T-helper 2 cell (primary cell): ENCODE data around the gene BCL2.

ENCODE experiments used
- DNase-seq, 5 experiments: peaks; one replicate each; pipeline versions ENCODE4 v3.0.0 to v3.0.0-alpha.2; 2012 to 2022

Gene BCL2

DNA sequence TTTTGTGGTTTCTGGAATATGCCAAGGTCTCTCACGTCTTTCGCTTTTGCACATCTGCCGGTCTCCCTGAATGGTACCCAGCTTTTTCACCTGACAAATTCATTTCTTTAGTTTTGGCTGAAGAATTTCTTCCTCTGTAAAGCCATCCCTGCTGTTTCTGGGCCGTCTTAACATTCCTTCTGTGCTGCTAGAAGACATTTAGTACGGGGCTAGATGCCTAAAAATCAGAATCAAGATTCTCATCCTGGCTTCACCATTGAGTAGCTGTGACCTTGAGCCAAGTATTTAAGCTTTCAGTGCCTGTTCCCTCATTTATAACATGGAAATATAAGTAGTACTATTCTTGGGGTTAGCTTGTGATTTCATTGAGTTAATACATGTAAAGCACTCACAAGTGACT, 6.4 kb upstream of the BCL2 start:
- DNase-seq, result no peak

DNA sequence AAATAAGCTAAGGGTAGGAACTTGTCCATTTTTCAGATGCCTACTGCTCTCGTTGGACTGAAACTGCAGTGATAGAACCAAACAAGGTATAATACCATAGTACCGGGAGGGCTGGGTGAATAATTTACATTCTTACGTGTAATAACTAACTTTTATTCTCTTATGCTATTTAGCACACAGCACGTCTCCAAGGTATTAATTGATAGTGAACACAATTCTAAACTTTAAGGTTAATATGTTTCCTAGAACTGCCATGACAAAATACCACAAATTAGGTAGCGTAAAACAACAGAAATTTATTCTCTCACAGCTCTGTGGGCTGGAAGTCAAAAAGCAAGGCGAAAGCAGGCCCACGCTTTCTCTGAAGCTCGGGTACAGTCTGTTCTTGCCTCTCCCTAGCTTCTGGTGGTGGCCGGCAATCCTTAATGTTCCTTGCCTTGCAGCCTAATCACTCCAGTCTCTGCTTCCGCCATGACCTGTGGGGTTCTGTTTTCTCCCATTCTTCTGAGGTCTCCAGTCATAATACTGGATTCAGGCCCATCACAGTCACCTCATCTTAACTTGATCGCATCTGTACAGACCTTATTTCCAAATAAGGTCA, 5.6 kb upstream of the BCL2 start:
- no peak for DNase-seq

DNA sequence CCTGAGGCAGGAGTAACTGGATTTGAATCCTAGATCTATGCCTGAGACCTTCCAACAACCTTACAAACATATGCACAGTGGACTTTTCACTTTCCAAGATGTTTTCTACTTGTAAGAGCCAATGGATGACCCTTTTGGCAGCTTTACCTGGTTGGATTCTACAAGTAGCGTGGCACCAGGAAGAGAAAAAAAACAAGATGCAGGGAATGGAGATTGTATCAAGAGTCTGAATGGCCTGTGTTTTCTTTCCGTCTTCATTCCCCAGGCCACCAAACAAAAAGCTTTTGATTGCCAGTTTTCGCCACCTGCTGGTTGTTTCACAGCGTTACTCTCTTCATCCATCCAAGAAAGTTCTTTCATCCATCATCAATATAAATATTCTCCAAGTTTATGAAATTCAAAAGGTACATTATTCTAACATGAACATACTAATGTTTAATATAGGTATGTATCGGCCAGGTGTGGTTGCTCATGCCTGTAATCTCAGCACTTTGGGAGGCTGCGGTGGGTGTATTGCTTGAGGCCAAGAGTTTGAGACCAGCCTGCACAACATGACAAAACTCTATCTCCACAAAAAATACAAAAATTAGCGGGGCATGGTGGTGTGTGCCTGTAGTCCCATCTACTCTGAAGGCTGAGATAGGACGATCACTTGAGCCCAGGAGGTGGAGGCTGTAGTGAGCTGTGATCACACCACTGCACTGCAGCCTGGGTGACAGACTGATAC, 3.5 kb upstream of the BCL2 start:
- DNase-seq, result peak in 4 of 5 experiments; percentile 32 to 74 (median 38)

DNA sequence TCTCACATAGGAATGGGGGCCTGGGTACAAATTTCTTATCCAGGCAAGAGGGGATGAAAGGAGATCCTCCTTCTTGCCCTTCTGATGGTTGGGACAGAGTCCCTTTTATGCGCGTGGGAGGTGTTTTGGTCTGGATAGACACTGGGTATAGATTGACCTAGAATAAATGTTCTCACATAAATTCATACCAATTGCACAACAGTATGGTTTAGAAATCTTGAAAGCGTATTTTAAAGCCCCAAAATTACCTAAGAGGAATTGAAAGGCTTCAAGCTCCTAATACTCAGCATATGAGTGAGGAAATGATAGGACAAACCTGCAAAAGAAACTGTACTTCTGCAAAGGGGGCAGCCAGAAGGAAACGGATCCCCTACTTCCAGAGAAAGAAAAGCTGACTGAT, 2.6 kb upstream of the BCL2 start:
- DNase-seq, result no peak

DNA sequence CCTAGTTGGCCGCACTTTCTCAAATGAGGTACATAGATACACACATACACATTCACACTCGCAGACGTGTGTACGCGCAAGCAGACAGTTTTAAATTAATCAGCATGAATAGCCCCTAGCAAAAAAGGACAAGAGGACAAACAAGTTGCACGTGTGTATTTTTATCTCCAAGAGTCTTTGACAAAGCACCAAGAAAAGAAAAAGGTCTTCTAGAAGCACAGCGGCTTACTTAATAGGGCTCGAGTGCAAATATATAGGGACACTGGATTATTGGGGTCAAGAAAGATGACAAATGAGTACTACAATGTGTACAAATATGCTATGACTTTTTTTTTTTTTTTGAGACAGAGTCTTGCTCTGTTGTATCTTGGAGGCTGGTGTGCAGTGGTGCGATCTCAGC, 1.7 kb upstream of the BCL2 start:
- DNase-seq, result no peak

DNA sequence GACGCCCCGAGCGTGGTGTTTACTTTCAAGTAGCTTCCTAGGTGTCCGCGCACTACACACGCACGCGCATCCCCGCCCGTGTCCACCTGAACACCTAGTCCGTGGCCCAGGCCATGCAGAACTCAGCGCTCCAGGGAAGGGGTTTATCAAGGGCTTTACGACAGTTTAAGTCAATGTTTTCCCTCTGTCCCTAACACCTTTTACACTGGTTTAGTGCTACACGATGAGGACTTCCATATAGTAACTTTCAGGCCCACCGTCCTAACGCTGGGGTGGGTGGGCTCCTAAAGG, 1.4 kb upstream of the BCL2 start:
- peak in 1 of 5 experiments; percentile 25 for DNase-seq

DNA sequence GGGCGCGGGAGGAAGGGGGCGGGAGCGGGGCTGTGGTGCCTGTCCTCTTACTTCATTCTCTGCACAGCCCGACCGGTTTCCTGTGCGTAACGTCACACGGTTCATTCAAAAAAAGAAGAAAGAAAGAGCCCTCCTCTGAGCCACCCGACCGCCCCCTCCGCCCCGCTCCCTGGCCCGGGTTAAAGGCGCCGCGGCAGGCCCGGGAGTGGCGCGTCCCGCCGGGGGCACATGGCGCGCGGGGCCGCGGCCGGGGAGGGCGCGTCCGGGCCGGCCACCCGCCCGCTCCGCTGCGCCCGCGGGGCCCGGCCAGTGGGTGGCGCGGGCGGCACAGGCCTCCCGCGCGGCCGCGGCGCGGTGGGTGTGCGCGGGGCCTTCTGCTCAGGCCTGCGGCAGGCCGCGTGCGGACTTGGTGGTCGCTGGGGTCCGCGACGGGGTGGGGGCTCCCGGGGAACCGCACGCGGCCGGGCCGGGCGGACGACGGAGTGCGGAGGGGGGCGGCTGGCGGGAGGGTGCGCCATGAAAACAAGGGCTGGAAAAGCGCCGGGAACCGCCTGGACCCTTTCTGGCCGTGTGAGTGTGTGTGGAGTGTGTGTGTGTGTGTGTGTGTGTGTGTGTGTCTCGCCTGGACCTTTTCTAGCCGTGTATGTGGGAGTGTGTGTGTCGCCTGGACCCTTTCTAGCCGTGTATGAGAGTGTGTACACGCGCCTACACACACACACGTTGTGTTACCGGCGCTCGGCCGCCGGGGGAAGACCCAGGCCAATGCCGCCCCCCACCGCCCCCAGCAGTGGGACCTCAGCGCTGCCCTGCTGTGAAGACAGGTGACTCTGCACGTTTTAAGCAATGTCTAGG, 780 bp upstream of the BCL2 start:
- peak; percentile 69 to 95 (median 84) for DNase-seq

DNA sequence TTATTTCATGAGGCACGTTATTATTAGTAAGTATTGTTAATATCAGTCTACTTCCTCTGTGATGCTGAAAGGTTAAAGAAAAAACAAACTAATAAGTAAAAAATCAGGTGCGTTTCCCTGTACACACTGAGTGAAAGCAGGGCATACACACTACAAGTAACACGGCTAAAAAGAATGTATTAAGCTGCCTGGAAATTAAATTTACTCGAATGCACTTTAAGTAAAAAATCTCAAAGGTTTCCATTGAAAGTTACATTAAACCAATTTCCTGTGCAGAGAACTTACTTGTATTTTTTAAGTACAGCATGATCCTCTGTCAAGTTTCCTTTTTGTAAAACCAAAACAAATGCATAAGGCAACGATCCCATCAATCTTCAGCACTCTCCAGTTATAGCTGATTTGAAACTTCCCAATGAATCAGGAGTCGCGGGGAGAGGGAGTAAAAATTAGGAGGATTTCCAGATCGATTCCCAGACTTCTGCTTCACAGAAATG, 633 bp downstream of the BCL2 start:
- DNase-seq, result no peak

DNA sequence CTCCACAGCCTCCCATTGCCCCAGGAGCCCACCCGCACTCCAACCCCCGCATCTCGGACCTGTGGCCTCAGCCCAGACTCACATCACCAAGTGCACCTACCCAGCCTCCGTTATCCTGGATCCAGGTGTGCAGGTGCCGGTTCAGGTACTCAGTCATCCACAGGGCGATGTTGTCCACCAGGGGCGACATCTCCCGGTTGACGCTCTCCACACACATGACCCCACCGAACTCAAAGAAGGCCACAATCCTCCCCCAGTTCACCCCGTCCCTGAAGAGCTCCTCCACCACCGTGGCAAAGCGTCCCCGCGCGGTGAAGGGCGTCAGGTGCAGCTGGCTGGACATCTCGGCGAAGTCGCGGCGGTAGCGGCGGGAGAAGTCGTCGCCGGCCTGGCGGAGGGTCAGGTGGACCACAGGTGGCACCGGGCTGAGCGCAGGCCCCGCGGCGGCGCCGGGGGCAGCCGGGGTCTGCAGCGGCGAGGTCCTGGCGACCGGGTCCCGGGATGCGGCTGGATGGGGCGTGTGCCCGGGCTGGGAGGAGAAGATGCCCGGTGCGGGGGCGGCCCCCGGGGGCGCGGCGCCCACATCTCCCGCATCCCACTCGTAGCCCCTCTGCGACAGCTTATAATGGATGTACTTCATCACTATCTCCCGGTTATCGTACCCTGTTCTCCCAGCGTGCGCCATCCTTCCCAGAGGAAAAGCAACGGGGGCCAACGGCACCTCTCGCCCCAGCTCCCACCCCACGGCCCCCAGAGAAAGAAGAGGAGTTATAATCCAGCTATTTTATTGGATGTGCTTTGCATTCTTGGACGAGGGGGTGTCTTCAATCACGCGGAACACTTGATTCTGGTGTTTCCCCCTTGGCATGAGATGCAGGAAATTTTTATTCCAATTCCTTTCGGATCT, 1.3 kb downstream of the BCL2 start:
- DNase-seq, result peak; percentile 49 to 93 (median 74)

DNA sequence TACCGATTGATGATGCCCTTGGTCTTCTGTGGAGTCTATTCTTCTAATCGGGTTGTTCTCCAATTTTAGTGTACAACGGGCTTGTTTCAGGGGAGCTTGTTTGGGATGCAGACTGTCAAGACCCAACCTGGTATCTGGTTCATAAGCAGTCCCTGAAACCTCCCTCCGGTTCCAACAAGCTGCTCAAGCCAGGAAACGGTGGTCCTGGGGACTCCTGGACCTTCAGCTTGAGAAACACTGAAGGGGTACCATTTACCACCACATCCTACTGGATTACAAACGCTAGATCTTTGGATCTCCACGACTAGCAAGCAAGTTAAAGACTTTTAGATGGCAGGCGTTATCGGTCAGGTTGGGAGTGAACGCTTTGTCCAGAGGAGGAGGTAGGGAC, 2.0 kb downstream of the BCL2 start:
- no peak for DNase-seq

DNA sequence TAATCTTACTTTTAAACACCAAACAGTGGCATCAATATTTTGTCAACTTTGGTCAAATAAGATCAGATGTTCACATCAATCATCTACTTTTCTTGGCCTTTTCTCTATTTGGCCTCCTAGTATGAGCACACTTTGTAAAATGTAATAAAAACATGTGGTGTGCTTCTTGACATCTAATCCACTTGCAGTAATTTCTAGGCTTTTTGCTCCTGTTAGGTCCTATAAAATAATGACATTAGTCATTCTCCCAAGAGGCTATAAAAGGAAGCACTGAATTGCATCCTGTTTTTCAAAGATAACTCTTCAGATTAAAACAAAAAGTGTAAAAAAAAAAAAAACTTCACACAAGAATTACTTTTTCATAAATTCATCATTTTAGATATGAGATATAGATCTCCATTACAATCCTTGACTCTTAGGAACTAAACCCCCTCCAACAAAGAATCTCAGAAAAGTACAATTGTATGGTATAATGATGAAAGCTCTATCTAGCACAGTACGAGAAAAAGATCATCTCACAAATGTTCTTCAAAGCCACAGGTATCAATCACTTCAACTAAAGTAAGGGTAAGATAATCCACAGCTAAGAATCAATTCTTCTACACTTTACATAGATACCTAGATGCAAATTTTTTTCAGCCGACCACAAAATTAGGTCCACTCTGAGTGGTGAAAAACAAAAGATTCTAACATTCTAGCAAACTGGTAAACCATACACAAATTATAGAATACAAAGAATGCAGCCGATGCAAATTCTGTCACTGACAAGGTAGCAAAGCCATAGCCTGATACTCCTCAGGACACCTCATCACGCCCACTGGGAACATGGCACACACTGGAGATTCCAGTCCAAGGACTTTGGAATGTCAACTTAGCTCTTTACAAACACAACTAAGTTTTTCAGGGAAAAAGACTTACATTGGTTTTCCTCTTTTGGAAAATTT, 2.7 kb downstream of the BCL2 start:
- peak in 1 of 5 experiments; percentile 38 for DNase-seq

DNA sequence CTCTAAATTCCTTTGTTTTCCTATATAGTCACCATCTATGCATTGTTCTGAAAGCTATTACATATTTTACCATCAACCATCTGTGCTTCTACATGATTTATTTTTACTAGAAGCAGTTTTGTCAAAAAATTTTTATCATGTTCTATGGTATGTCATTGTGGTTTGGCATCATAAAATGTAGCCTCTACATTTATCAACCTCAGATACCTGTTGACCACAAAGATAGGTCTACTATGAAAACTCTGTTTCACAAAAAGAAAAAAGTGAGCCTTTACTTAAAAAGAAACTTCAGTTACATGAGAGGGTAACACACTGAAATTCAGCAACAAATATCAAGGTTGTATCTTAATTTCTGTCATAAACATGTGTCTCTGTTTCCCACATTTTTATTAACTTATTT, 3.7 kb downstream of the BCL2 start:
- DNase-seq, result peak in 1 of 5 experiments; percentile 68

DNA sequence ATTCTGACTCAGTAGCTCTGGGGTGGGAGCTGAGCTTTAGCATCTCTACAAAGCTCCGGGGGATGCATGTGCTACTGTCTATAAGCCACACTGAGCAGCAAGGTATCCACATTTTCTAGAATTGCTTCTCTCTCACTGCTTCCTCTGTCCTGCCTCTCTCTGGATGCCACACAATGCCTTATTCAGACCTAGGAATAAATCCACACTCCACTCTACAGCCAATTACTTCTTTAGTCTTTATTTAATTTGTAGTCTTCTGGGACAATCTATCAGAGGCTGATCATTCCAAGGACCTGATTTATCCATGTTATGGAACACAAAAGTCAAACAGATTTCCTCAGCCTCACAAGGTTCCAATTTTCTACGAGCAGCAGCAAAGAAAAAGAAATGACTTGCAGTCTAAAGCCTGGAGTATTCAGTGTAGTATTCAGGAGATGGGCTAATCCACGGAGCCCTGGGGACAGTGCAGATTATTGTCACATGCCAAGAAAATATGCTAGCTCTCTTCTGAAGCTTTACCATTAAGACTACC, 4.4 kb downstream of the BCL2 start:
- DNase-seq, result no peak

DNA sequence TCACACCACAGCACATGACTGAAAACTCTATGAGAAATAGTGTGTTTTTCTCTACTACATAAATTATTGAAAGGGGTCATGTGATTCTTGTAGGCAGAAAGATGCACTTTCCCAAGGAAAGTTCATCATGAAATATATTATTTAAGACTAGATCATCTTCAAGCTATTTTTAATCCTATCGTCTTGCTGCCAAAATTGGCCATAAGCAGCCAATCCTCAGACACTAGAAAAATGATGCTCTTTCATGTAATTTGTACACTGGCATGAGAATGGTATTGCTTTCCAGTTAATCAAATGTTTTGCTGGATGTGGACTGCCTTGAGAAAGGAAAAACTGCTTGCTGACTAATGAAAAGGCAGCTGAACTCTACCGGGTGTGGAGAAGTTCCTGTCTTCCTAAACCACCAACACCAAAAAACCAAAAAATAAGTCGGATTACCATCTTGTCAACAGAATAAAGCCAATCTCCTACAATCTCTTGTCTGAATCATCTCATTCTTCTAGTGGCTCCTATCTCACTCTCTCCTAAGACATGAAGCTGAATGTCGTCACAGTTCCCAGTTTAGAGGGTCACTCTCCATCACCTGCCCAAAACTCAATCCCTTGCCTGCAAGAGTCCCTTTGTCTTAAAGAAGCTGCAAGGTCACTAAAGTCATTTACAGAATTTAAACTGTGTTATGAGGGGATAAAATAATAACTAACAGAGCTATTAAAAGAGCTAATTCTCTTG, 5.3 kb downstream of the BCL2 start:
- DNase-seq, result no peak

DNA sequence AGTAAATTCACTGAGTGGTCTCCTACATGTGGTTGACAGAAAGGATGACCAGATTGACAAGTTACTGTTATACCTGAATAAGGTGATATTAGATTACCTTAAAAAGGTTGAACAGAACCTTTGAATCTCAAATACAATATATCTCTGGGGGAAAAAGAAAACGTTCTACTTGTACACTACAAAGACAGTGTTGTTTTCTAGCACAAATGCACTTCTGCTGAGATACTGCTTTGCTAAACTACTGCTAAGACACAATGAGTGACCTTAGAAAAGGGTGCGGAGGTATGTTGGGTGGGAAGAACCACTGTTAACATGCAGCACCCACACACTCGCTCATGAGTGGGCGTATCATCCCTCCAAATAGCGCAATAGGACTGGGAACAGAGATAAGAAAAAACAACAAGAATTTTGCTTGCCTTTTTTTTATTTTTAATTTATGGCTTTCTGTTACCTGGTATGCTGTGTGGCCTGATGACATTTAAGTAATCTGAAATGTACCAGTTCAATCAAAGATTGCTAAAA, 6.1 kb downstream of the BCL2 start:
- no peak for DNase-seq

DNA sequence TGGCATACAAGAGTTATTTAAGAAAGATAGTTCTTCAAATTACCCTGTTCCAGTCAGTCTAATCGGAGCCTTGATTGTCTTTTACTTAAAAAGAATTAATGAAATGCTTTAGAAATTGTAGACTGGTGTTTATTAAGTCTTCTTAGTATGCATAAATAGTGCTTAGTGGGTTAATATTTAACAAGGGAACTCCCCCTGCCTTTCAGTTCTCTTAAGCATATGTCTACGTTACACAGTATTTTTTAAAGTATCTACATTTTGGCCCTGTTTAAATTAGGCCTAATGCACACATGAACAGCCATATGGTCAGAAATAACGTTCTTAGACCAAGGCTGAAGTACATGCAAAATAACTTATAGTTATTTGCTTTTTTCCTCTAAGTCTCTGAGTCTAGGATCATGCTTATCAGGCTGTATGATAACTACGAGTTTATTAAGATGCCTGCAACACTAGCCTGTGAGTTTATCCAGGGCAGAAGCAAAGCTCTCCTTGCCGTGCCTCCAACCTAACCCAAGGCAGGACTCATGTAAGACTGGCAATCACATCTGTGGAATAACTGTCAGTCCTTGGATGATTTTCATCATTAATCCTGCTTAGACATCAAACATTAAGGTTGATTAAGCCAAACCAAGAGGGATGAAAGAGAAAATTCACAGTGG, 6.7 kb downstream of the BCL2 start:
- no peak for DNase-seq

DNA sequence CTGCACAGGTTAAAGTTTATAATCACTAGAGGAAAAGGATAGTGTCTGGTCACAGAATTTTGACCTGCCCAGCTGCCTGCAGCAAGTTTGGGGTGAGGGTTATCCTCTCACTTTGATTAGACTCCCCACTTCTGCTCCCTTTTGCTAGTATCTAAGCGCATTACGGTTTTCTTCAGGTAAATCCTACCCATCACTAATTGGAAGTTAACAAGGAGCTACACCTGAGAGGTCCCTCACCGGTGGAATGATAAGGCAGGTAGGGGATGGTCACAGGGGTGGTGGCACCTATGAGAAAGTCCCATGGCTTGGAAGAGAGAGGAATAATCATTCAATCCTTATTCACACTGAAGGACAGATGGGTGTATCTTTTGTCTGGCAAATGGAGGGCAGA, 7.6 kb downstream of the BCL2 start:
- no peak for DNase-seq

DNA sequence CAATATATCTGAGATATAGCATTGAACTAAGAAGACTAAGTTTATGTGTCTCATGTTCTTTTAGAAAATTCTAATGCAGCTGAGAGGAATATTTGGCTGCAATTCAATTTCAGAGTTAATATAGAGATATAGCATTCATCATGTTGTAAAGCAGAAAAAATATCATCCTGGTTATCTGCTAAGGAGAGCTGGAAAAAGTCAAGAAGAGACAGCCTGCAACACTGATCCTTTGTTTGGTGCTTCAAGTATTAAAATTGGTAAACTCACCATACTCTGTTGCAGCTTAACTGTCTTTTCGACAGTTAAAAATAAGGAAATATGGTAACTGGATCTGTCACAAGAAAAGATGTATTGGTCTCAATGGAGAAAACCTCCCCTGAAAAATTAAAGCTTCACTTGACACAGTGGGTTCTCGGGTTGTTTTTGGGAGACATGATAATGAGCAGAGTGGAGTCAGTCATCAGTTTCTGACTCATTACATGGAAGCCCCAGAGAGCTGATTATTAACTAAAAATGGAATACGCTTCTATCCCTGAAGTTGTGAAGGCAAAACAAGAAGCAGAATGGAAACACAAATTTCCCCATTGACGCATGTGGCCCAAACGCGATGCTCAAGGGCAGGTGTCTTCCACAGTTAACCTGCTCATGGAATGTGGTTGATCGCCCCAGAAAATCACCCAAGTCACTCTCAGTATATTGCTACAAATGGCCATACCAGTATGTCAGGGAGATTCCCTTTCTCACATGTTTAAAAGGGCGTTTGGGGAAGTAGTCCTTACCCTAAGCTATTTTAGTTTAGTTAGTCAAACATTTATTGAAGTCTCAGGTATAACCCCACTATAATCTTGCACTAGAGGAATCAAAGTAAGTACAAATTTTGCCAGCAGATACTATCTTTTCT, 8.2 kb downstream of the BCL2 start:
- DNase-seq, result no peak

DNA sequence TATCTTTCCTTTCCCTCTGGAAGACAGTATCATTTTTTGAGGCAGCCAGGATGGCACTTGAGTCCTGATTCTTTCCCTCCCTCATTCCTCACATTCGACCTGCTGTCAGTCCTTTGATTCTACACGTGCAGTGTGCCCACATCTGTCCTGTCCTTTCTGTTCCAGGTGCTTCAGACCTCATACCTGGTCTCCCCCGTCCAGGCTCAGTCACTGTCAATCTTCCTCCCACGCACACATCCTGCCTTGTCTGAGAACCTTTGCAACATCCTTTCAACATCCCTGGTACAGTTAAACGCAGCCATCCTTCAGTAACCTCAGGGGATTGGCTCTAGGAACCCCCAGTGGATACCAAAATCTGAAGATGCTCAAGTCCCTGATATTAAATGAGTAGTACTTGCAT, 10.1 kb downstream of the BCL2 start:
- peak in 2 of 5 experiments; percentile 44 to 48 for DNase-seq
